B cell (primary cell): Measurements from ENCODE around the gene ITGB2. TPM values are rescaled to one million over a fixed set of nuclear protein-coding genes. Genes with fewer than 3 reads are reported as not detected.

ENCODE experiments used
- ATAC-seq: fragments of 200-7000 bp; cut with Tn5 transposase; one replicate; pipeline ENCODE4 v1.10.0; 2021; ENCODE audit warnings: low read depth, mild to moderate bottlenecking, moderate number of reproducible peaks, moderate library complexity
- CTCF ChIA-PET: fragments of 350-600 bp; sonication (Branson Sonifier 250); formaldehyde crosslinking; loops from one replicate; lab custom pipeline; 2021; ENCODE audit warnings: antibody characterized with exemption, inconsistent platforms; lab: Charles Lee
- POLR2A ChIA-PET: fragments of 350-600 bp; sonication (Branson Sonifier 250); formaldehyde crosslinking; loops from one replicate; lab custom pipeline; 2021; ENCODE audit warnings: antibody characterized with exemption; lab: Charles Lee
- DNase-seq: peaks from one replicate; pipeline ENCODE4 v3.0.0; 2013
- H2AFZ ChIP-seq: 2 replicates; pipeline ENCODE4 v1.6.1; 2012; ENCODE audit warnings: mild to moderate bottlenecking, low read depth, low read length; ENCODE audit not compliant: insufficient read depth, poor library complexity, severe bottlenecking
- H3K27ac ChIP-seq, 2 donors: 1 replicate in 1 of 2; 2 replicates in 1 of 2; pipeline ENCODE4 v1.5.1; 2012 to 2013; ENCODE audit warnings: low read length in 2 of 2, mild to moderate bottlenecking in 2 of 2, moderate library complexity in 1 of 2
- H3K27me3 ChIP-seq, 4 experiments: fragments of 200-600 bp in 1 of 4; sonication (generic) in 1 of 4; replicated peaks in 1 of 4; 1 replicate in 2 of 4; 2 replicates in 2 of 4; pipeline versions ENCODE4 v1.6.1 to v1.7.0; 2013 to 2016; ENCODE audit warnings: low read length in 3 of 4, mild to moderate bottlenecking in 2 of 4, mixed read lengths in 1 of 4, moderate library complexity in 1 of 4; ENCODE audit not compliant: insufficient read depth in 4 of 4, control insufficient read depth in 3 of 4; ENCODE audit errors: control extremely low read depth in 1 of 4
- H3K36me3 ChIP-seq, 2 experiments: replicated peaks in 1 of 2; 1 replicate in 1 of 2; 2 replicates in 1 of 2; pipeline versions ENCODE4 v1.6.1 to v1.7.1; 2013; ENCODE audit warnings: low read length in 1 of 2; ENCODE audit not compliant: insufficient read depth in 2 of 2, control insufficient read depth in 1 of 2; ENCODE audit errors: control extremely low read depth in 1 of 2, extremely low read depth in 1 of 2
- H3K4me1 ChIP-seq, 2 donors: fragments of 200-600 bp in 1 of 2; sonication (generic) in 1 of 2; 1 replicate in 1 of 2; 2 replicates in 1 of 2; pipeline versions ENCODE4 v1.5.1 to v1.6.1; 2013 to 2017; ENCODE audit warnings: low read length in 2 of 2; ENCODE audit not compliant: control insufficient read depth in 2 of 2, insufficient read depth in 2 of 2
- H3K4me2 ChIP-seq: replicated peaks from 2 replicates; pipeline ENCODE3; 2012; ENCODE audit warnings: mild to moderate bottlenecking, low read depth, low read length; ENCODE audit not compliant: poor library complexity, severe bottlenecking
- H3K4me3 ChIP-seq, 5 experiments: fragments of 200-600 bp in 1 of 5; sonication (generic) in 1 of 5; 1 replicate in 3 of 5; 2 replicates in 2 of 5; pipeline versions ENCODE4 v1.5.1 to v1.7.0; 2011 to 2016; ENCODE audit warnings: low read length in 4 of 5, mild to moderate bottlenecking in 4 of 5, low read depth in 2 of 5, control low read depth in 1 of 5, moderate library complexity in 1 of 5; ENCODE audit not compliant: insufficient read depth in 1 of 5; ENCODE audit errors: control extremely low read depth in 1 of 5, extremely low read depth in 1 of 5
- H3K79me2 ChIP-seq: fragments of 200-600 bp; sonication (generic); one replicate; pipeline ENCODE4 v1.6.0; 2016; ENCODE audit warnings: low read length; ENCODE audit not compliant: control insufficient read depth, insufficient read depth
- H3K9ac ChIP-seq: fragments of 200-600 bp; sonication (generic); 2 replicates; pipeline ENCODE4 v1.6.1; 2017; ENCODE audit warnings: mild to moderate bottlenecking, low read length, moderate library complexity
- H3K9me3 ChIP-seq, 3 donors: one replicate each; pipeline versions ENCODE4 v1.6.1 to v1.7.1; 2013; ENCODE audit warnings: low read length in 2 of 3; ENCODE audit not compliant: control insufficient read depth in 2 of 3, insufficient read depth in 1 of 3; ENCODE audit errors: control extremely low read depth in 1 of 3
- H4K20me1 ChIP-seq: 2 replicates; pipeline ENCODE4 v1.6.0; 2012; ENCODE audit warnings: mild to moderate bottlenecking, low read length; ENCODE audit not compliant: insufficient read depth, control insufficient read depth, poor library complexity, severe bottlenecking
- H3K27ac Mint-ChIP-seq: one replicate; pipeline ENCODE4 v1.8.0; 2021; ENCODE audit warnings: mixed read lengths
- H3K27me3 Mint-ChIP-seq: one replicate; pipeline ENCODE4 v1.8.0; 2021; ENCODE audit warnings: mixed read lengths
- H3K4me1 Mint-ChIP-seq: one replicate; pipeline ENCODE4 v1.8.0; 2021; ENCODE audit warnings: mixed read lengths
- H3K4me3 Mint-ChIP-seq: one replicate; pipeline ENCODE4 v1.8.0; 2021; ENCODE audit warnings: mixed read lengths
- H3K9me3 Mint-ChIP-seq: one replicate; pipeline ENCODE4 v1.8.0; 2022; ENCODE audit warnings: mixed read lengths; ENCODE audit not compliant: insufficient read depth
- EZH2 ChIP-seq: IDR thresholded peaks from 2 replicates; pipeline ENCODE4 v1.6.1; 2012; ENCODE audit warnings: borderline replicate concordance, low read depth, mild to moderate bottlenecking, moderate library complexity, low read length; ENCODE audit not compliant: insufficient read depth, poor library complexity, severe bottlenecking
- WGBS: methylation state at CpG from one replicate; pipeline ENCODE4 v1.1.5; 2013; ENCODE audit warnings: missing lambda C conversion rate; ENCODE audit not compliant: insufficient coverage; 5-methylcytosine and 5-hydroxymethylcytosine counted together
- intact Hi-C: fragments of 100-400 bp; cut with micrococcal nuclease; formaldehyde crosslinking; loops from one replicate; pipeline ENCODE4 v1.10.0; 2022
- polyA plus RNA-seq: library from polyadenylated mRNA; depleted of rRNA; stranded (reverse); fragments of >200 nt; gene quantifications from 2 replicates; pipeline ENCODE4 v1.2.3, GENCODE V29; 2012
- total RNA-seq, 2 donors: library from RNA; stranded (reverse); fragments of 120-200 nt in 1 of 2; gene quantifications; 1 replicate in 1 of 2; 2 replicates in 1 of 2; pipeline versions ENCODE4 v1.2.3 to v1.2.4, GENCODE V29; 2013 to 2022
- TF ChIP-seq, protein P1 (sequence below): fragments of 200-600 bp; IDR thresholded peaks from one replicate; pipeline ENCODE4 v1.8.0; 2022; ENCODE audit warnings: antibody characterized with exemption, mild to moderate bottlenecking

The ITGB2 gene
- total and polyA plus RNA-seq, 2 donors (not counting 1 experiment from before 2014, with no cell fraction given): 102 to 368 TPM

DNA sequence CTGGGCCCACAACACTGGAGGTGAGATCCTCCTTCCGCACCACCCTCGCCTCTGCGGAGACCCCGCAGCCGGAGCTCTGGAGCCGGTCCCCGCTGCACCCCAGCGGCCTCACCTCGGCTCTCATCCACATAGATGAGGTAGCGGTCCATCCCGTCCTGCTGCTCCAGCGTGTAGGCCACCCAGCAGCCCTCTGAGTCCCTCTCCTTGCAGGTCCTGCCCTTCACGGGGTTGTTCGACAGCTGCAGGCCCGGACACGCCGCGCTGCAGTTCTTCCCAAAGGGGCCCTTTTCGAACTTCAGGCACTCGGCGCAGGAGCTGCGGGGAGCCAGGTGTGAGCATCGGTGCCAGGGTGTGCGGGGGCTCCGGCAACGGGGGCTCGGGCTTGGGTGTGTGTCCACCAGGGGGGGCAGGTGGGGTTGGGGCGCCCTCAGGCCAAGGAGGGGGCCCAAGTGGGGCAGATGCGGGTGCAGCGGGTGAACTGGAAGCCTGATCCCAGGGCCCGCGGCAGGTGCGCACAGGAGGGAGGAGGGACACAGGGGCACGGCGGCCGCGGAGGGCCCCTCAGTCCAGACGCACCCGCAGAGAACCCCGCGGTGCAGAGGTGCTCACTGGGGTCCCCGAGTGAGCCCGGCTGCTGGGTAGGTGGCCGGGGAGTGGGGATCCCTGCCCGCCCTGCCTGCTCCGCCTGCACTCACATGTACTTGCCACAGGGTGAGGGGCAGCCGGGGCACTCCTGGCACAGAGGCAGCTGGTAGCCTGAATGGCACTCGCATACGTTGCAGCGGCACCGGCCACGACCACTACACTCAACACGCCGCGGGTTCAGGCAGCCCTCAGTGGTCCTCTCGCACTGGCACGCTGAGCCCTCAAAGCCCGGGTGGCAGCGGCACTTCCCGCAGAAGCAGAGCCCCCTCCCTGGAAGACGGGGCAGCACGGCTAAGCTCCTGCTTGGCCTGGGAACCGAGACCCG, 31.8 kb downstream of the ITGB2 start:
- no peak overlapping the region for H3K27ac Mint-ChIP-seq
- CTCF ChIA-PET: interaction anchor here (12.5 kb wide), 1 partner anchor 42 kb away, joined by 204 read pairs; no protein-coding TSS in a partner anchor
- Histone ChIP-seq H4K20me1 (peaks cover 38% of the 10 kb centered on the region), H3K4me1 (peaks cover 3 to 11% of the 10 kb centered on the region in 2 donors), H3K79me2 (peaks cover 15% of the 10 kb centered on the region), H3K4me3 (no peak overlapping the region), H3K9ac (no peak overlapping the region), H3K27me3 (no peaks in the 10 kb centered on the region), H3K27ac (no peak overlapping the region), H3K9me3 (no peaks in the 10 kb centered on the region), H2AFZ (no peak overlapping the region), H3K4me2 (no peak overlapping the region), H3K36me3 (peaks cover 0 to 67% of the 10 kb centered on the region in 2 experiments)
- no peak for TF ChIP-seq EZH2
- TF ChIP-seq, protein P1, sequence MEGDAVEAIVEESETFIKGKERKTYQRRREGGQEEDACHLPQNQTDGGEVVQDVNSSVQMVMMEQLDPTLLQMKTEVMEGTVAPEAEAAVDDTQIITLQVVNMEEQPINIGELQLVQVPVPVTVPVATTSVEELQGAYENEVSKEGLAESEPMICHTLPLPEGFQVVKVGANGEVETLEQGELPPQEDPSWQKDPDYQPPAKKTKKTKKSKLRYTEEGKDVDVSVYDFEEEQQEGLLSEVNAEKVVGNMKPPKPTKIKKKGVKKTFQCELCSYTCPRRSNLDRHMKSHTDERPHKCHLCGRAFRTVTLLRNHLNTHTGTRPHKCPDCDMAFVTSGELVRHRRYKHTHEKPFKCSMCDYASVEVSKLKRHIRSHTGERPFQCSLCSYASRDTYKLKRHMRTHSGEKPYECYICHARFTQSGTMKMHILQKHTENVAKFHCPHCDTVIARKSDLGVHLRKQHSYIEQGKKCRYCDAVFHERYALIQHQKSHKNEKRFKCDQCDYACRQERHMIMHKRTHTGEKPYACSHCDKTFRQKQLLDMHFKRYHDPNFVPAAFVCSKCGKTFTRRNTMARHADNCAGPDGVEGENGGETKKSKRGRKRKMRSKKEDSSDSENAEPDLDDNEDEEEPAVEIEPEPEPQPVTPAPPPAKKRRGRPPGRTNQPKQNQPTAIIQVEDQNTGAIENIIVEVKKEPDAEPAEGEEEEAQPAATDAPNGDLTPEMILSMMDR: no peak
- POLR2A ChIA-PET: no interaction called here
- ATAC-seq: no peak
- intact Hi-C loops: no loop called here
- H3K27me3 Mint-ChIP-seq: no peaks in the 10 kb centered on the region
- H3K9me3 Mint-ChIP-seq: no peaks in the 10 kb centered on the region
- no peak overlapping the region for H3K4me3 Mint-ChIP-seq
- no peak for DNase-seq
- WGBS: 98% methylated on average over 57 of the region's 64 CpGs
- H3K4me1 Mint-ChIP-seq: peaks cover 13% of the 10 kb centered on the region
